ENCODE results near the gene WDR27. TPM values are rescaled to one million over a fixed set of nuclear protein-coding genes. Genes with fewer than 3 reads are reported as not detected.

The WDR27 gene
- total and polyA plus RNA-seq, 10 of the 15 experiments (the other 5 are each of a cell fraction or from before 2014, with no cell fraction given): 1.9 to 33.2 (median 19.0) TPM

DNA sequence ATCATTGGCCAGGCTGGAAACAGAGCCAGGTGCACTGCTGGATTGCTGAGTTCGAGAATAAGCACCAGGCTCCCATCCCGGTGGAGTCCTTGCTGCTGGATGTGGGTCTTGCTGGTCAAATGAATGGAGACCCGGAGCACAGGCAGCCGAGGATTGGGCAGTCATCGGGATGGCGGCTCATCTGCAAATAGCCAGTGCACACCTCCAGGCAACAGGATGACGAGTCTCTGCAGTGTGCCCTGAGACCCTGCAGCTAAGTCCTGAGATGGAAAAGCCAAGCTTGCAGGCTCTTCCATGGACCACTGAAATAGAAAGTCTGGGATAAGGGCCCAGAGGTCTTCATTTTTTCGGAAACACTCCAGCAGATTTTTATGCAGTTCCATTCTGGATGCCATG, 143.5 kb downstream of the WDR27 start:
- H3K79me2 ChIP-seq (ENCODE audit: control insufficient read depth, insufficient read depth, low read length): no peaks in the 10 kb centered on the region
- CTCF ChIA-PET: no interaction called here
- in situ Hi-C loops (cut with MboI): no loop called here
- ATAC-seq (no peak), DNase-seq (ENCODE audit: low read depth, low spot score) (no peak), FAIRE-seq (no peak)
- no TSS peak for BruUV-seq (replicated peaks)
- H3K4me2 ChIP-seq (ENCODE audit: control insufficient read depth, insufficient read depth): no peak overlapping the region
- 97% methylated on average over 8 of the region's 8 CpGs for WGBS (ENCODE audit: insufficient coverage, insufficient replicate concordance, low lambda C conversion rate, missing lambda C conversion rate)
- H3K9me3 ChIP-seq (replicated peaks; ENCODE audit: control insufficient read depth, insufficient read depth, low read length): peaks cover 2% of the 10 kb centered on the region; the same call in 2 of the 3 replicates
- H4K20me1 ChIP-seq (ENCODE audit: control insufficient read depth, insufficient read depth): no peaks in the 10 kb centered on the region
- H3K27ac ChIP-seq (ENCODE audit: control insufficient read depth, insufficient read depth): no peak overlapping the region
- no peaks in the 10 kb centered on the region for H3K27me3 ChIP-seq (replicated peaks in 1 of 2; ENCODE audit: control insufficient read depth in 2 of 2, insufficient read depth in 2 of 2, low read length in 1 of 2)
- TF ChIP-seq PRDM15 (CRISPR knock-in tag; IDR thresholded peaks at IDR 0.05) (no peak), KLF5 (IDR thresholded peaks at IDR 0.05; ENCODE audit: partially characterized antibody) (no peak), PKNOX1 (IDR thresholded peaks at IDR 0.05) (no peak), BCL3 (IDR thresholded peaks at IDR 0.05; ENCODE audit: borderline replicate concordance, insufficient read depth, low read depth, low read length, poor library complexity, severe bottlenecking) (no peak), SIN3A (IDR thresholded peaks at IDR 0.05; ENCODE audit: low read depth, low read length) (no peak), CHD2 (IDR thresholded peaks at IDR 0.05; ENCODE audit: borderline replicate concordance, low read depth, low read length) (no peak)
- intact Hi-C loops (cut with micrococcal nuclease; ENCODE audit: unreplicated experiment): no loop called here
- no peak overlapping the region for H3K9ac ChIP-seq (ENCODE audit: control insufficient read depth, insufficient read depth, low read length)
- RAD21 ChIA-PET (ENCODE audit: unreplicated experiment): no interaction called here
- no peaks in the 10 kb centered on the region for H3K36me3 ChIP-seq (ENCODE audit: control insufficient read depth in 2 of 2, insufficient read depth in 2 of 2, low read length in 1 of 2)
- SMC1A ChIA-PET (ENCODE audit: uncharacterized antibody, unreplicated experiment): no interaction called here
- no peak overlapping the region for H3K4me3 ChIP-seq
- POLR2A ChIA-PET: no interaction called here
- no peak overlapping the region for H2AFZ ChIP-seq (ENCODE audit: control insufficient read depth, low read depth, low read length)
- H3K4me1 ChIP-seq (ENCODE audit: control insufficient read depth, insufficient read depth, low read length): peaks cover 16% of the 10 kb centered on the region
